HG02870 (cell line): Measurements from ENCODE around the gene NALCN.
A peak's percentile ranks its signal among the peaks of the same experiment; 100 is the strongest.

Experiments
- ATAC-seq: cut with Tn5 transposase; IDR thresholded peaks from one replicate; pipeline ENCODE4 v1.9.1; 2021; ENCODE audit warnings: mild to moderate bottlenecking, moderate library complexity; ENCODE audit not compliant: unreplicated experiment

The NALCN gene

GRCh38 chr13:101415358-101416174 is 742 bp downstream of the NALCN start:
- peak; percentile 84 for ATAC-seq

- no peak for ATAC-seq
Measured at GRCh38 chr13:101412076-101412475, 4.2 kb downstream of the NALCN start.

- ATAC-seq, result no peak
Measured at GRCh38 chr13:101408992-101409656, 7.2 kb downstream of the NALCN start.

- ATAC-seq, result no peak
Measured at GRCh38 chr13:101408154-101408553, 8.2 kb downstream of the NALCN start.

GRCh38 chr13:101406791-101407190 is 9.5 kb downstream of the NALCN start:
- ATAC-seq, result no peak

GRCh38 chr13:101401196-101401595 is 15.1 kb downstream of the NALCN start:
- no peak for ATAC-seq

- ATAC-seq, result no peak
Measured at GRCh38 chr13:101399365-101399764, 16.9 kb downstream of the NALCN start.

- ATAC-seq, result no peak
Measured at GRCh38 chr13:101398920-101399319, 17.4 kb downstream of the NALCN start.

- ATAC-seq, result no peak
Measured at GRCh38 chr13:101398191-101398590, 18.1 kb downstream of the NALCN start.

GRCh38 chr13:101397742-101398141 is 18.6 kb downstream of the NALCN start:
- ATAC-seq, result no peak

- no peak for ATAC-seq
Measured at GRCh38 chr13:101394605-101395004, 21.7 kb downstream of the NALCN start.

- ATAC-seq, result no peak
Measured at GRCh38 chr13:101393140-101393539, 23.2 kb downstream of the NALCN start.

- no peak for ATAC-seq
Measured at GRCh38 chr13:101390461-101390860, 25.8 kb downstream of the NALCN start.

GRCh38 chr13:101384929-101385328 is 31.4 kb downstream of the NALCN start:
- ATAC-seq, result no peak

- no peak for ATAC-seq
Measured at GRCh38 chr13:101383595-101383994, 32.7 kb downstream of the NALCN start.

GRCh38 chr13:101382701-101383100 is 33.6 kb downstream of the NALCN start:
- no peak for ATAC-seq

GRCh38 chr13:101382086-101382485 is 34.2 kb downstream of the NALCN start:
- no peak for ATAC-seq

GRCh38 chr13:101360525-101360924 is 55.8 kb downstream of the NALCN start:
- ATAC-seq, result no peak

- ATAC-seq, result no peak
Measured at GRCh38 chr13:101354895-101355294, 61.4 kb downstream of the NALCN start.

GRCh38 chr13:101346942-101347728 is 69.2 kb downstream of the NALCN start:
- ATAC-seq, result no peak

GRCh38 chr13:101346161-101346560 is 70.1 kb downstream of the NALCN start:
- ATAC-seq, result no peak
